ENCODE results near the gene MYO5A.

DNA sequence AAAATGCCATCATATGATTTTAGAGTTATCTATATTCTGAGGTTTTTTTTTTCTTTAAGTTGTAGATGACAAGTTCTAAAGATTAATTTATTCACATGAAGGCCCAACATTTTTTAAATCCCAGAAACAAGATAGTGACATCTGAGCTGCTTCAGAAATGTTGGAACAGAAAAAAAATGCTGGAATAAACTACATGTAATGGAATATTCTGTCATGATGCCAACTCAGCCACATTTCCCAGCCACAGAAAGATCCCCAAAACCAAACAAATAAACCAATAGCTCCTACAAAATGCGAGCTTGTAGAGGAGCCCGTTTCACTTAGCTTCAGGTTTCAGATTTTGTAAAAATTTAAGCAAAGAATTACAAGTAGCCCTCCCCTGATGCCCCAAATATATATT lies 122.1 kb downstream of the MYO5A start:
- TF ChIP-seq POLR2A (IDR thresholded peaks at IDR 0.05; ENCODE audit: low read length) = no peak
- TF ChIP-seq GATA1 (IDR thresholded peaks at IDR 0.05; ENCODE audit: low read depth, low read length) = no peak

Measured in erythroblast (primary cell).